ENCODE measurements around the gene DCXR.

The DCXR gene

GRCh38 chr17:81998691-81999438 is 38.6 kb downstream of the DCXR start:
- no peak for DNase-seq (ENCODE audit: low read depth, low spot score)

DNA sequence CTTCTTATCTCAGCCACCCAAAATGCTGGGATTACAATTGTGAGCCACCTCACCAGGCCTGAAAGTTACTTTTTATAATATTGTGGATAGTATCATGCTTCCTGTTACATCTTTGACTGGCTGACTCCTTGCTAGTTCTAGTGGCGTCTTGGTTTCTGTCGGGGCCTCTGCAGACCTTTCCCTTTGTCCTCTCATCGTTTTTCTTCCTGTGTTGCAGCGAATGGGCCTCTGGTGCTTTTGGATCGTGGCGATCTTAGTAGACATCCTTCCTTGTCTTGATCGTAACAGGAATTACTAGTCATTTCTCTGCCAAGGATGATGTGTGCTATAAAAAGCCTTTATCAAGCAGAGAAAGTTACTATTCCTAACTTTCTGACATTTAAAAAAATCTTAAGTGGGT is 39.3 kb downstream of the DCXR start:
- no peak for DNase-seq (ENCODE audit: low read depth, low spot score)

- DNase-seq (ENCODE audit: low read depth, low spot score), result no peak
These were observed 40.6 kb downstream of the DCXR start for GRCh38 chr17:81996757-81997441.

DNA sequence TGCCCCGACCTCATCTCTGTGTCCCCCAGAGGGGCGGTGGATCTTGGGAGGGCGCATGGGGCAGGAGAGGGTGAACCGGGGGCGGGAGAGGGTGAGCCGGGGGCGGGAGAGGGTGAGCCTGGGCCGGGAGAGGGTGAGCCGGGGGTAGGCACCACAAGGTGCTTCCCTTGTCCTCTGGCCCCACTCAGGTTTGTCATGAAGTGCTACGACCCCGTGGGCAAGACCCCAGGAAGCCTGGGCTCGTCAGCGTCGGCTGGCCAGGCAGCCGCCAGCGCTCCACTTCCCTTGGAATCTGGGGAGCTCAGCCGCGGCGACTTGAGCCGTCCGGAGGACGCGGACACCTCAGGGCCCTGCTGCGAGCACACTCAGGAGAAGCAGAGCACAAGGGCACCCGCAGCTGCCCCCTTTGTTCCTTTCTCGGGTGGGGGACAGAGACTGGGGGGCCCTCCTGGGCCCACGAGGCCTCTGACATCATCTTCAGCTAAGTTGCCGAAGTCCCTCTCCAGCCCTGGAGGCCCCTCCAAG is 41.2 kb downstream of the DCXR start:
- no peak for DNase-seq (ENCODE audit: low read depth, low spot score)

DNA sequence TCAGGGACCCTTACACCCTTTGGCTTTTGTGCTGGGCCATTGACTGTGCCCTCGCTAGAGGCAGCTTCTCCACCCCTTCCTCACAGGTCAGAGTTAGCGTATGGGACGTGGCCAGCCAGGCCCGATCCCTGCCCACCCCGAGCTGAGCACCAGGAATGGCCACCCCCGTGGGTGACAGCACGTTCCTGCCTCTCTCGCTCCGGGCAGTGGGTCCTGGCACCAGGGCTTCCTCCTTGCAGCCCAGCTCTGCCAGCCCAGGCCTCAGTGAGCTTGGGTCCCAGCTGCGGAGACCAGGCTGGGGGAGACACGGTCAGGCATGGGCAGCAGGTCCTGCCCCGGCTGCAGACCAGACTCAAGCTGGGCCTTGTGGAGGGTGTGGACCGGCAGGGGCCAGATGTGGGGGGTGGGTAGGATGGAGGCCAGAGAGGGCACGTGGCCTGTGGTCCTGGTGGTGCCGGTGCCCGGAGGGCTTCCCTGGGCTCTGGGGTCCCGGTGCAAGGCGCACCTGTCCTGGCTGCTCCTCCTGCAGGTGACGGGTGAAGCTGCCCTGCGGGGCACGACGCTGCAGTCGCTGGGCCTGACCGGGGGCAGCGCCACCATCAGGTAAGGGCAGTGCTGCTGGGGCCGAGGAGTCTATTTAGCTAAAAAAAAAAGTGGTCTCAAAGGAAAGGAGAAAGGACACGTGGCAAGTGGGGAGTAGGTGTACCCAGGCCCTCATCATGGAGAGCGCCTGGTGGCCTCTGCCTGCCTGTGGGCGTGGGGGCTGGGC is 41.9 kb downstream of the DCXR start:
- no peak for DNase-seq (ENCODE audit: low read depth, low spot score)

GRCh38 chr17:81994593-81995462 is 42.7 kb downstream of the DCXR start:
- no peak for DNase-seq (ENCODE audit: low read depth, low spot score)

GRCh38 chr17:81993729-81994592 is 43.5 kb downstream of the DCXR start:
- DNase-seq (ENCODE audit: low read depth, low spot score), result no peak

GRCh38 chr17:81992306-81993102 is 45.0 kb downstream of the DCXR start:
- no peak for DNase-seq (ENCODE audit: low read depth, low spot score)

GRCh38 chr17:81991684-81992305 is 45.7 kb downstream of the DCXR start:
- no peak for DNase-seq (ENCODE audit: low read depth, low spot score)

- DNase-seq (ENCODE audit: low read depth, low spot score), result no peak
These were observed 46.4 kb downstream of the DCXR start for GRCh38 chr17:81990836-81991683.

DNA sequence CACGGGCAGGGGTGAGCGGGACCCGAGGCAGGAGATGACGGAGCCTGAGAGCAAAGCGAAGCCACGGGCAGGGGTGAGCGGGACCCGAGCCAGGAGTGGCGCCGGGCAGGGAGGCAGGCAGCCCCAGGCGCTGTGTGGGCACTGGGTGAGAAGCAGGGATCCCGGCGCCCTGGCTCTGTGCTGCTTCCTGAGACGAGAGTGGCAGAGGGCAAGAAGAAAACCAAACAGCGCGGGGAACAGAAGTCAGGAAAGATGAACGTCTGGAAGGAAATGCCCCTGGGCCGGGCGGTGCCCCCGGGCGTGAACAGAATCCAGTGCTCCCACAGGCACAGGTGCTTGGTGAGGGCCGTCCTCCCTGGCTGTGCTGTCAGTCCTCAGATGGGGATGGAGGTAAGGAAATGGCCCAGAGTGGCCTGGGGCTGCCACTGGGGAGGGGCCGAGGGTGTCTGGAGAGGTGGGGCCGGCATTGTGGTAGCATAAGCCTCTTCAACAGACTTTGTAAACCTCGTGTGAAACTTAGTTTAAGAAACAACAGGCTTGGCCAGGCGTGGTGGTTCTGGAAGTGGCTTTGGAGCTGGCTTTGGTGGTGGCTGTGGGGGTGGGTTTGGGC is 50.2 kb downstream of the DCXR start:
- DNase-seq (ENCODE audit: low read depth, low spot score), result no peak

DNA sequence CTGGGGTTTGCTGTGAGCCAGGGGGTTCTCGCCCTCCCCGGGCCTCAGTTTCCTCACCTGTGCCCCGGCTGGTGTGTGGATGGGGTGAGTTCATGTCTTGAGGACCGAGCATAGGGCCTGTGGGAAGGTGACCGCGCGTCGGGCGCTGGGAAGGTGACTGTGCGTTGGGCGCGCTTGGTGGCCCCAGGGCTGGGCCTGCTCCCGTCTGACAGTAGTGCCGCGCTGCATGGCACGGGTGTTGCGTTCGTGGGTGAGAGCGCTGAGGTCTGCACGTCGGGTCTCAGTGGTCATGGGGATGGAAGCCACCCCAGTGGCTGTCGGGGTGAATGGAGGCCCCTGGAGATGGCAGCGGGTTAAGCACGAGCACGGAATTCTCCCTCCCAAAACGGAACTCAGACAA is 50.9 kb downstream of the DCXR start:
- no peak for DNase-seq (ENCODE audit: low read depth, low spot score)

Measured in brain pericyte (primary cell).